ENCODE results near the gene NFASC.

- no peak for TF ChIP-seq CTCF (IDR thresholded peaks at IDR 0.05)
- no peak for TF ChIP-seq EP300 (IDR thresholded peaks at IDR 0.05)
Observed at GRCh38 chr1:204829133-204829825, 41.4 kb upstream of the NFASC start.

Measured in suprapubic skin (tissue), 3 donors.